K562 (cell line): ENCODE measurements around the gene SUMF2. TPM values are rescaled to one million over a fixed set of nuclear protein-coding genes. Genes with fewer than 3 reads are reported as not detected.

Experiments
- CBX5 ChIP-seq: IDR thresholded peaks from 2 replicates; pipeline ENCODE4 v1.6.1; 2014; ENCODE audit warnings: low read depth, borderline replicate concordance
- CCNT2 ChIP-seq: IDR thresholded peaks from 2 replicates; pipeline ENCODE4 v1.6.1; 2011; ENCODE audit warnings: borderline replicate concordance, low read depth, mild to moderate bottlenecking, moderate library complexity, mixed read lengths, low read length; ENCODE audit not compliant: insufficient read length; ENCODE audit errors: extremely low read depth
- DMBX1 ChIP-seq: fragments of 250-450 bp; sonication (Bioruptor Pico); IDR thresholded peaks from 2 replicates; pipeline ENCODE4 v1.8.0; 2022; ENCODE audit warnings: inconsistent platforms, mild to moderate bottlenecking, moderate library complexity, borderline replicate concordance
- E4F1 ChIP-seq: fragments of 250-450 bp; sonication (Bioruptor Pico); IDR thresholded peaks from 2 replicates; pipeline ENCODE4 v1.5.0; 2021; ENCODE audit warnings: mild to moderate bottlenecking, borderline replicate concordance
- ELF4 ChIP-seq: fragments of 450-650 bp; formaldehyde crosslinking; IDR thresholded peaks from 2 replicates; pipeline ENCODE4 v1.4.0; 2022; ENCODE audit warnings: missing genetic modification characterization
- FOSL1 ChIP-seq: fragments of 200-800 bp; sonication (Bioruptor generic); conservative IDR thresholded peaks from 2 replicates; pipeline ENCODE4 v1.6.1; 2016; ENCODE audit warnings: missing genetic modification characterization, missing compliant biosample characterization
- GTF2F1 ChIP-seq: IDR thresholded peaks from 2 replicates; pipeline ENCODE4 v1.6.1; 2011; ENCODE audit warnings: low read depth, low read length, improper control_type of control experiment
- RHOXF2B ChIP-seq: fragments of 250-450 bp; sonication (Bioruptor Pico); conservative IDR thresholded peaks from 2 replicates; pipeline ENCODE4 v1.5.1; 2021
- ZBTB5 ChIP-seq: fragments of 450-650 bp; IDR thresholded peaks from 2 replicates; pipeline ENCODE4 v1.6.1; 2017; ENCODE audit warnings: antibody characterized with exemption
- ZNF23 ChIP-seq: fragments of 250-450 bp; sonication (Bioruptor Pico); IDR thresholded peaks from 2 replicates; pipeline ENCODE4 v1.4.0; 2020; ENCODE audit warnings: mild to moderate bottlenecking
- ZNF668 ChIP-seq: fragments of 250-450 bp; sonication (Bioruptor Pico); IDR thresholded peaks from 2 replicates; pipeline ENCODE4 v1.8.0; 2022; ENCODE audit warnings: mild to moderate bottlenecking, inconsistent platforms
- ZZZ3 ChIP-seq: fragments of 450-650 bp; IDR thresholded peaks from 2 replicates; pipeline ENCODE4 v1.6.1; 2016; ENCODE audit warnings: antibody characterized with exemption, mild to moderate bottlenecking, moderate library complexity
- polyA plus RNA-seq, 8 experiments: library from polyadenylated mRNA; depleted of rRNA in 4 of 8; stranded (reverse) in 5 of 8; unstranded in 3 of 8; fragments of >200 nt; fragmentation: Nextera tagmentation in 2 of 8; fragmentation: Illumina TruSeq in 1 of 8; extraction: Ambion mirVana in 2 of 8; extraction: Trizol in 1 of 8; gene quantifications; 2 replicates each; pipeline versions ENCODE4 v1.2.1 to v1.2.3, GENCODE V29; 2011 to 2014; ENCODE audit warnings: inconsistent platforms in 1 of 8, missing spikeins in 1 of 8
- total RNA-seq, 7 experiments: library from RNA; depleted of rRNA in 6 of 7; stranded (reverse); fragments of >200 nt in 6 of 7; fragmentation: Illumina TruSeq in 2 of 7; extraction: Trizol in 2 of 7; gene quantifications; 2 replicates each; pipeline versions ENCODE4 v1.2.1 to v1.2.3, GENCODE V29; 2011 to 2021; ENCODE audit warnings: low replicate concordance in 1 of 7
- TF ChIP-seq, protein P1 (sequence below): IDR thresholded peaks from 3 replicates; pipeline ENCODE4 v1.6.1; 2011; ENCODE audit warnings: borderline replicate concordance, mild to moderate bottlenecking; ENCODE audit not compliant: insufficient read length, insufficient read depth
- TF ChIP-seq, protein P2 (sequence below): fragments of 450-650 bp; IDR thresholded peaks from 2 replicates; pipeline ENCODE4 v1.6.1; 2016; ENCODE audit warnings: antibody characterized with exemption

Gene SUMF2
- total and polyA plus RNA-seq, 9 of the 15 experiments (the other 6 are each of a cell fraction or from before 2014, with no cell fraction given), result 39.0 to 113 (median 67.7) TPM

- TF ChIP-seq E4F1 (CRISPR knock-in tag), result peak; percentile 45; the same call in 1 of the 2 replicates
- TF ChIP-seq, protein P1, sequence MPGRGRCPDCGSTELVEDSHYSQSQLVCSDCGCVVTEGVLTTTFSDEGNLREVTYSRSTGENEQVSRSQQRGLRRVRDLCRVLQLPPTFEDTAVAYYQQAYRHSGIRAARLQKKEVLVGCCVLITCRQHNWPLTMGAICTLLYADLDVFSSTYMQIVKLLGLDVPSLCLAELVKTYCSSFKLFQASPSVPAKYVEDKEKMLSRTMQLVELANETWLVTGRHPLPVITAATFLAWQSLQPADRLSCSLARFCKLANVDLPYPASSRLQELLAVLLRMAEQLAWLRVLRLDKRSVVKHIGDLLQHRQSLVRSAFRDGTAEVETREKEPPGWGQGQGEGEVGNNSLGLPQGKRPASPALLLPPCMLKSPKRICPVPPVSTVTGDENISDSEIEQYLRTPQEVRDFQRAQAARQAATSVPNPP, result no peak
- TF ChIP-seq ZBTB5, result no peak
- 0 out of 2 replicates have a peak, but pooled peaks have one; percentile 53 for TF ChIP-seq GTF2F1
- no peak for TF ChIP-seq DMBX1
- TF ChIP-seq ELF4 (CRISPR knock-in tag), result 0 out of 2 replicates have a peak, but pooled peaks have one; percentile 15
- no peak for TF ChIP-seq RHOXF2B
- no peak for TF ChIP-seq ZZZ3
- TF ChIP-seq FOSL1 (tag), result no peak; the same call in 1 of the 2 replicates
- no peak for TF ChIP-seq CCNT2
- TF ChIP-seq ZNF668 (CRISPR knock-in tag), result no peak
- TF ChIP-seq CBX5, result no peak
- TF ChIP-seq, protein P2, sequence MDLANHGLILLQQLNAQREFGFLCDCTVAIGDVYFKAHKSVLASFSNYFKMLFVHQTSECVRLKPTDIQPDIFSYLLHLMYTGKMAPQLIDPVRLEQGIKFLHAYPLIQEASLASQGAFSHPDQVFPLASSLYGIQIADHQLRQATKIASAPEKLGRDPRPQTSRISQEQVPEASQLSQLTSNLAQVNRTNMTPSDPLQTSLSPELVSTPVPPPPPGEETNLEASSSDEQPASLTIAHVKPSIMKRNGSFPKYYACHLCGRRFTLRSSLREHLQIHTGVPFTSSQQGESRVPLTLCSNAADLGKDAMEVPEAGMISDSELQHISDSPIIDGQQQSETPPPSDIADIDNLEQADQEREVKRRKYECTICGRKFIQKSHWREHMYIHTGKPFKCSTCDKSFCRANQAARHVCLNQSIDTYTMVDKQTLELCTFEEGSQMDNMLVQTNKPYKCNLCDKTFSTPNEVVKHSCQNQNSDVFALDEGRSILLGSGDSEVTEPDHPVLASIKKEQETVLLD, result no peak
- TF ChIP-seq ZNF23 (CRISPR knock-in tag), result 0 out of 2 replicates have a peak, but pooled peaks have one; percentile 4
Observed at GRCh38 chr7:56106108-56107073, 42.3 kb downstream of the SUMF2 start, which contains the start of gene CHCHD2 (continued).
